Stimulated activated CD8-positive, alpha-beta memory T cell treated with anti-CD3 and anti-CD28 coated beads, Interleukin-4, amount 100 ng/mL, for 48 hours (primary cell): ENCODE results near the gene ALDH6A1.
A peak's percentile ranks its signal among the peaks of the same experiment; 100 is the strongest.
"Not testable (repeated sequence)": the region's sequence is repeated elsewhere in the genome, so short reads cannot be mapped to it uniquely, and the experiment has no call there.

Experiments used
- DNase-seq: peaks from one replicate; pipeline ENCODE4 v3.0.0-alpha.2; 2020

Gene ALDH6A1

DNA sequence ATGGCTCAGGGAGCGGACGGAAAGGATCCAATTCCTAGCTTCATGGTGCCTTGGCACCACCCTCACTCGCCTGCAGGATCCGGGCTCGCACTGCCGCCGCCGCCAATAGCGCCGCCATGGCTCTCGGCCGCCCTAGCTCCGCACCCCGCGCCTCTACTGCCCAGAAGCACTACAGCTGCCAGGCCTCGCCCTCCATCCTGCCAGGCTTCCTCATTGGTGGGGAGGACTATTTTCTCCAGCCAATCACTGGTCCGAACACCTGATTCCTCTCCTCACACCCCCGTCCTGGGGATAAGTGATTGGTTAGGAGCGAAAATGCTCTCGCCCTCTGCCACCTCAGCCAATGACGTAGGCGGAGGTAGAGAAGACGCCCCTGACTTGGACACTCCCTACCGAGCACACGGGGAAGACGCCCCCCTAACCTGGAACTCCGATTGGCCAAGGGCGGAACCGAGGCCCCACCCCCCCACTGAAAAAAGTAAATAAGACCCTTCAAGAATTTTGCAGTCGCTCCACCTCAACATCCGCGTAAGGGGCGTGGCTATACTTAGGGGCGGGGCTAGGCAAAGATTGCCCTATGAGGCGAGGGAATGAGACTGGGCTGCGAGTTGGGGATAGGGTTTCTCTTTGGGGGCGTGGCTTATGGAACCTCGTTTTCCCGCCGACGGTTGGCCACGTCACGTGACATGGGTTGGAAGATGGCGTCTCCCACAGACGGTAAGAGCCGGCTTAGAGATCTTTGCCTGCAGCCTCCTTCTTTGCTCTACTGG, at the start of gene ALDH6A1, which contains the start of gene LIN52:
ALDH6A1 (minus strand) TSS at position 177 of the 770 bp plus-strand sequence; CDS start at position 118, 59 bp downstream.
LIN52 (plus strand) TSS at position 680 of the 770 bp plus-strand sequence; CDS start at position 699, 19 bp downstream.
- DNase-seq = peak; percentile 100

DNA sequence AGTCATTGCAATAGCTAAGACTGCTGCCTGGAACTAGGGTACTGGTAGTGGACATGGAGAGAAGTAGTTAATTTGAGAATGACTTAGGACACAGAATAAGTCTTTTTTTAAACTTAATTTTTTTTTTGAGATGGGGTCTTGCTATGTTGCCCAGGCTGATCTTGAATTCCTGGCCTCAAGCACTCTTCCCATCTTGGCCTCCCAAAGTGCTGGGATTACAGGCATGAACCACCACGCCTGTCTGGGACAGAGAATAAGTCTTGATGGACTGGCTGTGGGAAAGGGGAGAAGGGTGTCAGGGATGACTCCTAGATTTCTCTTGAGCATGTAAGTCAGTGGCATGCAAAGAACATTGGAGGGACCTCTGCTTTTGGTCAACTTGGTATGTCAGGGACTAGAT, 43.4 kb upstream of the ALDH6A1 start:
- DNase-seq = no peak

DNA sequence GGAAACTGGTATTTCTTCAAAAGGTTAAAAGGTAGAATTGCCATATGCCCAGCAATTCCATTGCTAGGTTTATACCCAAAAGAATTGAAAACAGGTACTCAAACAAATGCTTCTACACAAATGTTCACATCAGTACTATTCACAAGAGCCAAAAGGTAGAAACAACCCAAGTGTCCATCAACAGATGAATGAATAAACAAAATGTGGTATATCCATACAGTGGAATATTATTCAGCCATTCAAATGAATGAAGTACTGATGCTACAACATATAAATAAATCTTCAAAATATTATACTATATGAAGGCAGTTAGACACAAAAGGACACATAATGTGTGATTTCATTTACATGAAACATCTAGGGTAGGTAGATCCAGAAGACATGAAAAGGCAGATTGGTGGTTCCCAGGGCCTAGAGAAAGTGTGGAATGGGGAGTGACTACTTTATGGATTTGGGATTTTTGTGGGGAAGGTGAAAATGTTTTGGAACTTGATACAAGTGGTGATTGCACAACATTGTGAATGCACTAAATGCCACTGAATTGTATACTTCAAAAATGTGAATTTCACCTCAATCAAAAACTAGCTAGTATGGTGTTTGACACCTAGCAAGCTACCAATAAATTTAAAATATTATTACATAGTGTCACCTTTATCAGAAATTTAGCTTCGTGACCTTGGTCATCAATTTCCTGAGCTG, 42.2 kb upstream of the ALDH6A1 start:
- DNase-seq = no peak

DNA sequence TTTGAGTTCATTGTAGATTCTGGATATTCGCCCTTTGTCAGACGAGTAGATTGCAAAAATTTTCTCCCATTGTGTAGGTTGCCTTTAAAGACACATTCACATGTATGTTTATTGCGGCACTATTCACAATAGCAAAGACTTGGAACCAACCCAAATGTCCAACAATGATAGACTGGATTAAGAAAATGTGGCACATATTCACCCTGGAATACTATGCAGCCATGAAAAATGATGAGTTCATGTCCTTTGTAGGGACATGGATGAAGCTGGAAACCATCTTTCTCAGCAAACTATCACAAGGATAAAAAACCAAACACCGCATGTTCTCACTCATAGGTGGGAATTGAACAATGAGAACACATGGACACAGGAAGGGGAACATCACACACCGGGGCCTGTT, 41.2 kb upstream of the ALDH6A1 start:
- not testable (repeated sequence) for DNase-seq

DNA sequence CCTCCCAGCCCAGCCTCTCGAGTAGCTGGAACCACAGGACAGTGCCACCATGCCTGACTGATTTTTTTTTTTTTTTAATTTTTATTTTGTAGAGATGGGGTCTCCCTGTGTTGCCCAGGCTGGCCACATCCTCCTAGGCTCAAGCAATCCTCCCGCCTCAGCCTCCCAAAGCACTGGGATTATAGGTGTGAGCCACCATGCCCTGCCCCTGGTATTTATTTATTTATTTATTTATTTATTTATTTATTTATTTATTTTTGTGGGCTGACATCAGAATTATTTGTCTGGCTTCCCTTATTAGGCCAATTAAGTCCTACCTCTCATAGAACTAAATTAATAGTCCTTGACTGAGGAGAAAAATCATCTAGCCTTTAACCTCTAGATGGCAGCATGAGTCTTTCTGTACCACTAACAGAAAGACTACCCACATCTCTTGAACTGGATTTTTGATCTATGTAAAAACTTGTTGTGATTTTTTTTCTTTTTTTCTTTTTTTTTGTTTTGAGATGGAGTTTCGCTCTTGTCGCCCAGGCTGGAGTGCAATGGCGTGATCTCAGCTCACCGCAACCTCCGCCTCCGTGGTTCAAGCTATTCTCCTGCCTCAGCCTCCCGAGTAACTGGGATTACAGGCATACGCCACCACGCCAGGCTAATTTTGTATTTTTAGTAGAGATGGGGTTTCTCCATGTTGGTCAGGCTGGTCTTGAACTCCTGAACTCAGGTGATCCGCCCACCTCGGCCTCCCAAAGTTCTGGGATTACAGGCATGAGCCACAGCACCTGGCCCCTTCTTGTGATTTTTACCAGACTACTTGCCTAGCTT, 27.4 kb upstream of the ALDH6A1 start:
- not testable (repeated sequence) for DNase-seq

DNA sequence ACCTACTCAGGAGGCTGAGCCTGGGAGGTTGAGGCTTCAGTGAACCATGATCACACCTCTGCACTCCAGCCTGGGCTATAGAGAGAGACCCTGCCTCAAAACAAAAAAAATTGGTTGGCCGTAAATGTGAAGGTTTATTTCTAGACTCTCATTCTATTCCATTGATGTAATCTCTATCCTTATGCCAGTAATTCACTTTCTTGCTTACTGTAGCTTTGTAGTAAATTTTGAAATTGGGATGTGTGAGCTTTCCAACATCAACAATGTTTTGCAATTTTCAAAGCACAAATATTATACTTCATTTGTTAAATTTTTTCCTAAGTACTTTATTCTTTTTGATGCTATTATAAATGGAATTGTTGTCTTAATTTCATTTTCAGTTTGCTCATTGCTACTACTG, 25.1 kb upstream of the ALDH6A1 start:
- no peak for DNase-seq

DNA sequence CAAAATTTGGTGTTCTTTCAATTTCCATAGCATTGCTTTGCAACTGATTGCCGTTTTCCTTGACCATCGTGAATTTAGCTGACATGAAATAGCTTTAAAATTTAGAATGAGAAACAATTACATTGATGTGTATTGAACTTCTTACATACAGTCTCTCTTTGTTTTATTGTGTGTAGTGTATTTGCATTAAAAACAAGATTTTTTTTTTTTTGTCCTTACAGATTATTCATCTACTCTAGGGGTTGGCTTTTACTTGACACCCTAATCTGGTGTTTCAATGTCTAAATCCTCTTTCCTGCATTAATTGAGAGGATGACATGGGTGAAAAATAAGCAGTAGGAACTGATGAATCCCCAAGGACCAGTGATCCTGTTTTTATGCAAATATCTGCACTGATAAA, 21.1 kb upstream of the ALDH6A1 start:
- DNase-seq = no peak

DNA sequence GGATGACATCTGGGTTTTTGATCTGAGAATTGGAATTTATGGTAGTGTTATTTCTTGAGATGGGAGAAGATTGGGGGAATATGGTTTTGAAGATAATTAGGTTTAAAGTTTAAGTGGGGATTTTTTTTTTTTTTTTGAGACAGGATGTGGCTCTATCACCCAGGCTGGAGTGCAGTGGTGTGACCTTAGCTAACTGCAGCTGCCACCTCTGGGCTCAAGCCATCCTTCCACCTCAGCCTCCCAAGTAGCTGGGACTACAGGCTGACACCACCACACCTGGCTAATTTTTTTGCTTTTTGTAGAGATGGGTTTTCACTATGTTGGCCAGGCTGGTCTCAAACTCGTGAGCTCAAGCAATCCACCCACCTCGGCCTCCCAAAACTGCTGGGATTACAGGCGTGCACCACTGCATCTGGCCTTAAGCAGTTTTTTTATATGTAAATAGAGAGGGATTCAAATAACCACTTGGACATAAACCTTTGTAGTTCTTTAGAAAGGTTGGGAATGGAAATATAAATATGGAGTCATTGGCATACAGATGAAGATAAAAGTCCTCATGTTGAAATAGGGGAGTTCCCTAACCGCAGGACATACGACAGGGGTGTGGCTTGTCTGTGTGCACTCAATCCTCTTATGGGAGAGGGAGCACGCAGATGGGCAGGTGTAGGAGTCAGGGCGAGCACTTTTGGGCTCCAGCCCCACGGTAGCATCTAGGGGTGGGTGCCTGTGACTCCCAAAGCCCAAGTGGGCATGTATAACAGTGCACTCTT, 5.2 kb upstream of the ALDH6A1 start:
- no peak for DNase-seq

DNA sequence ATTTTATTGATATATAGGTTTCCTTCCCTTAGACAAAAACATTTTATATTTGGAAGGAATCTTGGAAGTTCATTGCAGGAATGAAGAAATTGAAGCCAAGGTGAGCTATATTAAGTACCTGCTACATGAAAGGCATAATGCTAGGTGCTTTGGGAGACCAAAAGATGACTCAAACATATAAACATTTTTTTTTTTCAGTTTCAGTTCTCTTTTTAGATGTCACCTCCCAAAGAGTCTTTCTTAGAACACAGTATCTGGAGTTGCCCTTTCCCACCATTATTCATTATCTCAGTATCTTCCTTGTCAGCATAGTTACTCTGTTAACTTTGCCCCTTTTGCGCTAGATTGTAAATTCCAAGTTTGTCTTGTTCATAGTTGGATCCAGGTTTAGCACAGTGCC, 1.6 kb upstream of the ALDH6A1 start:
- no peak for DNase-seq

DNA sequence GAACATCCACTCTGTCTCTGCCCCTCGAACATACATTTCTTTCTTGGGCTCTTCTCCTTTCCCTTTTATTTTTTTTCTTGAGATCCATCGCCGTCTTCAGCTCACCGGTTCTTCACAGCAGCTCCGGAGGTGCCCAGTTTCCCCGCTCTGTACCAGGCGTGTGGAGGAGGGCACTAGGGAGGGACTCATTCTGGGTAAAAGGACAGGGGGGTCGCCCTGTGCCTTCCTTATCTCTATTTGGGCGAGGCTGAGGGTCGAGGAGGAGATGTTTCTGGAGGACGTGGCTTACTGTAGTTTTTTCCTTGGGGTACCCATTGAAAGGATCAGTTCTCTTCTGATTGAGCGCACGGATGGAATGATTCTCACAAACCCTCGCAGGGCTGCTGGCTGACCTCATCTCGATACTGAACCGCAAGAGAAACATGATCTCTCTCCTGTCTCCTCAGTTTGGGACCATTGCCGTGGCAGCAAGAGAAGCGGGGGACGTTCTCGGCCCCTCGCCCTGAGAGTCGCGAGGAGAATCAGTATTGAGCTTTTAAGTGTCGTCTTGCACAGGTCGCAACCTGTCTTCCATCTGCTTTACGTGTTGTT, 889 bp upstream of the ALDH6A1 start:
- DNase-seq = peak; percentile 57

DNA sequence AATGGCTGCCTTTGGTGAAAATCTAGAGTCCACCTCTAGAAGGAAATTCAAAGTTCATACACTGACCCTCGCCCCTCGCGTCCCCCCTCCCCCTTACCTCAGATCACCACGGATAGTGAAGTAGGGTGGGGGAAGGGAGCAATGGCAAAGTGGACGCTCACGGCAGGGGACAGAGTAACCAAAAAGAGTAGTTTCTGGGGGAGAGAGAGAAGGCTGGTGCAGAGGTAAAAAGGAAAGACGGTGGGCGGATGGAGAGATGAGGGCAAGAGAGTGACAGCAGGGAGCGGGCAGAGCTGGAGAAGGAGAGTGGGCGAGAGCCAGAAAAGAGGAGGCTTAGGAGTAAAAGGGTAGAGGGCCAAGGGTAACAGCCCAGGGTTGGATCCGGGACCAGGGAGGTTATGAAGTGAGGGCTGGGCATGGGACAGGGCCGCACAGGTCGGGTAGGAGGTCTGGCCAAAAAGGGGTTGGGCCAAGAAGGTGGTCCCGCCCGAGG, 423 bp downstream of the ALDH6A1 start:
- DNase-seq = no peak

DNA sequence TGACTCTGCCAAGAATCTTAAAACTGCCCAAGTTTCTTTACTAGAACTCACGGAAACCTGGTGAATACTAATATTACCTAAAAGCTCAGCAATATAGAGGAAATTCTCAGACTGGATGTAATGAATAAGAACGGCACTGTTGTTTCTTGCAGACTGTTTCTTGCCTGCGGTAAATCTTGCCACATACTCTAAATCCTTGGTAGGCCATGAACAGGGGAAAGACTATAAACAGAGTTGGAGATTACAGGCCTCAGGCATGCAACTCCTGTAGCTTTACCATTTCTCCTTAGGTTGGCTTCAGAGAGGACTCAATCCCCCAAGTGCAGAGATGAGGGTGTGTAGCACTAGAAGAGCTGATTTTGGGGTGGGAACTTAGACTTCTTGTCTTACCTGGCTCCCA, 1.1 kb downstream of the ALDH6A1 start:
- no peak for DNase-seq

DNA sequence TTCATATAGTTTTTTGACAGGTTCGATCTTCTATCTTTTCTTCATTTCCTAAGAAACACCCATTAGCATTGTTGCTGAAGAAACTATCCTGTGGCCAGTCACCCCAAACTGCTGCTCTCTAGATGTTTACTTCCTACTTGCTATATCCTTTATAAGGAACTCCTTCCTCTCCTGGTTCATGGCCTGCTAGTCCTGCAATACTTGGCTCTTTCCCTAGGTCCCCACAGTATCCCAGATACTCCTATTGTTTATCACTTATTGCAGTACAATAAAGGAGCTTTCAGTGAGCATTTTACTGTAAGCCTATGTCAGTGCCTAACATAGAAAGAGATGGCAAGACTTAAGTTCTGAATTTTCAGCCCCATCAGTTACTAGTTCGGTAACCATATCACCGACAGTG, 2.8 kb downstream of the ALDH6A1 start:
- no peak for DNase-seq

DNA sequence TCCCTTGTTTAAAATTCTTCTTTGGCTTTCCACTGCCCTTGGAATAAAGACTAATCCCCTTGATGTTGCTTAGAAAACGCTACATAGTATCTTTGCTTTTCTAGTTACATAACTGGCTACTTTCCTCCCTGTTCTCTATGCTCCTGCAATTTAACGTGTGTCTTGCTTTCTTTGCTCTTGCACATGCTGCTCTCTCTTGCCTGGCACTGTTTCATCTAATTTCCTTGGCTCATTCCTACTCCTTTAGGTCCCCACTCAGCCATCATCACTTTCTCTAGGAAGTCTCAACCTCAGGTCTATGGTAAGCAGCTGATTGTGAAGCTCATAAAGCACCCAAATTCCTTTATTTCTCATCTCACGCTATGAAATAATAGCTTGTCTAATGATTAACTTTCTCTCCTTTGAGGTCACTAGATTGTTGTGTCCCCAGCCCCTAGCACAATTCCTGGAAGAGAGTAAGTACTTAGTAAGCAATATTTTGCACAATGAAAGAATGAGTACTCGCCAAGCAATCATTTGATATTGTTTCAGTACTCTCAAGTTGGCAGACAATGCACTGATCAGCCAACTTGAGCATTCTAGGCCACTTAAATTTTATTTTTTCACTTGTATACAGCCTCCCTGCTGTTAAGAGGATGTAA, 3.3 kb downstream of the ALDH6A1 start:
- DNase-seq = no peak

DNA sequence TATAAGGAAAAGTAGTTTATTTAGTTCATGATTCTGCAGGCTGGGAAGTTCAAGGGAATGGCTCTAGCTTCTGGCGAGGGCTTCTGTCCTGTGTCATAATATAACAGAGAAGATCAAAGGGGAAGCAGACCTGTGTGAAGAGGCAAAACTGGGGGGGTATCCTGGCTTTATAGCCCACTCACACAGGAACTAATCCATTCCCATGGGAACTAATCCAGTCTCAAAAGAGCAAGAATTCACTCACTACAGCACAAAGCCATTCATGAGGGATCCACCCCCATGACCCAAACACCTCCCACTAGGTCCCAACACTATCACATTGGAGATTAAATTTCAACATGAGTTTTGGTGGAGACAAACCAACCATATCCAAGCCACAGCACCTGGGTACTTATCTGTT, 6.9 kb downstream of the ALDH6A1 start:
- DNase-seq = no peak

DNA sequence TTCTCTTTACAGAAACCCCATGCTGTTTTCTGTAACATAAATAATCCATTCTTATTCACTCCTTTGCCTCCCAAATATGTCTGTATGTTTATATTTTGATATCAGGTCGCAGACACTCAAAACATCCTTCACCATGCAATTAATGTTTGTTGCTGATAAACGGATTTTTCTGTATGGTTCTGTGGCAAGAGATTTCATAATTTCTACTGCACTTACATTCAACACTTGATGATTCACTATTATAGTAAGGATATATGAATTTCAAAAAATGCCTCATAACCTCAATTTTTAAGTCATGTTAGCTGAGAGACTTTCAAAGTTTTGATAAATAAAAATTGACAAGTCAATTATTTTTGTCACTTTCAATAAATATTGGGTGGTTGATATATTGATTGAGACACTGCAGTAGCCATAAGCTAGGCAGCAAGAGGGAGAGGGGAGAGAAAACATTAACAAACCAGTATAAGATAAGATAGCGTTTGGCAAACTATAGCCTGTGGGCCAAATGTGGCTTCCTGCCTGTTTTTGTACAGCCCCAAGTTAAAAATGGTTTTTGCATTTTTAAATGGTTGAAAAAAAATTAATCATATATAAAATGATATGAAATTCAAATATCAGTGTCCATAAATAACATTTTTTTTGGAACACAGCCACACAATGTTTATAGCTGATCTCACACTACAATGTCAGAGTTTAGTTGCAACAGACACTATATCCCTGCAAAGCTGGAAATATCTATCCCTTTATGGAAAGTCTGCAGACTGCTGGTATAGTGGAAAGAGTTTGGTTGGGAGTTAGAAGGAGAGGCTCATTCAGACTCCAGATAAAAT, 18.3 kb downstream of the ALDH6A1 start:
- DNase-seq = no peak

DNA sequence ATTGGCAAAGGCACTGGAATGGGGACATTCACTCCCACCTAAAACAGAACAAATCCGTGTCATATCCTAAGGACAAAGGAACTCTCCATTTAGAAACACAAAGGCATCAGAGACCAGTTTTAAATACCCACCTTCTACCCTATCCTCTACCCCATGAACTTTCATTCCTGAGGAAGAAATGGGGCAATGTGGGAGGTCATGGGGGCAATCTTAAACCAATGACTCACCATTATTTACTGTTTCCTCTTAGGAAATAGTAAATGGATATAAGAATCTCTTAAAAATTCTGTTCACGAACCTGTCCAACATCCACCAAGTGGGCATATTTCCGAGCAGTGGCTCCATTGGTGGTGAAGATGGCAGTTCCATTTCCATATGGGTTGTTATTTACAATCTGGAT, 19.4 kb downstream of the ALDH6A1 start:
- no peak for DNase-seq

DNA sequence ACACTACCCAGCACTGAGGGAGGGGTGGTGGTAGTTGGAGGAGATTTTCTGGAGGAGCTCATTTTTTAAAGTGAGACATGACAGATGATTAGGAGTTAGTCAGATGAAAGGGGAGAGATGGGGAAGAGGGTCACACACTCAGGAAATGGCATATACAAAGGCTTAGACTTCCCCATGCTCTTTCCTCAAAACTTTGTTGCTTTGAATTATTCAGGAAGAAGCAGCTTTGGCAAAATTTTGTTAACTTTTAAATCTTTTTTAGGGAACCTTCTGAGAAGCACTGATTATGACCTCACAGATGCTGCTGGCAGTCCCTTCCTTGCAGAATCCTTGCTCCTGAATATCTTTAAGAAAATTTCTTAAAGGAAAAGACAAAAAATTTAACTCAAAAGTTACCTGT, 19.8 kb downstream of the ALDH6A1 start:
- no peak for DNase-seq

DNA sequence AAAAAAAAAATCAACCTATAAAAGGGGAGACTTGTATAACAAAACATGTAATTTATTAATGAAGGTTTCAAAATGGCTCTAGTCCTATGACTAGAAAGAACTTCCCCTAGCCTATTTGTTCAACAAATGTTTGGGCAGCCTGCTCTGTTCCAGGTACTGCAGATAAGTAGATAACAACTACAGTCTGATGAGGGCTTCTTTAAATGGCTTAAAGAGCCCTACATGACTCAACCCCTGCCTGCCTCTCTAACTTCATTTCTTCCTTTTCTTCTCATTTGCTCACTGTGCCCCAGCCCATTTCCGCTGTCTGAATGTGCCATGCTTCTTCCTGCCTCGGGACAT, 21.5 kb downstream of the ALDH6A1 start:
- no peak for DNase-seq

DNA sequence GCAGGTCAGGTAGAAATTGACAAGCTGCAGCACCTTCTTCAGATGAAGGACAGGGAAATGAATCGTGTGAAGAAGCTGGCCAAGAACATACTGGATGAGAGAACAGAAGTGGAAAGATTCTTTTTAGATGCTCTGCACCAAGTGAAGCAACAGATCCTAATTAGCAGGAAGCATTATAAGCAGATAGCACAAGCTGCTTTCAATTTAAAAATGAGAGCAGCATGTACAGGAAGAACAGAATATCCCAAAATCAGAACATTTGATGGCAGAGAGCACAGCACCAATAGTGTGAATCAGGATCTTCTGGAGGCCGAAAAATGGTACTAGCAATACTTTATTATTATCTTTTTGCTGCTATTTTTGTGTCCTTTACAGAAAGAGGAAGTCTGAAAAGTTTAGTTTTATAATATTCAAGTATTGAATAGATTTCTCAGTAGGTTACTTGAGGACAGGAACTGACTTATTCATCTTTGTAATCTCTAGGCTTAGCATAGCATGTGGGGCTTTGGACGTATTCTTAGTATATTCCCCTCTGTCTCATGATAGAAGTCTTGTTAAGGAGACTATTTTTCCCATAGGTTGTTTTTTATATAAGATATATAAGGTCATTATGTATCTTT, 34.3 kb downstream of the ALDH6A1 start:
- no peak for DNase-seq
